Trophoblast cell (in vitro differentiated cells and primary cell): Measurements from ENCODE around the gene KIF17.
A peak's percentile ranks its signal among the peaks of the same experiment; 100 is the strongest.

Experiments used
- DNase-seq, 2 donors: peaks; one replicate each; pipeline ENCODE4 v3.0.0-alpha.2; 2016
- H2AFZ ChIP-seq: 2 replicates; pipeline ENCODE4 v1.6.1; 2013; ENCODE audit warnings: low read length, moderate library complexity, mild to moderate bottlenecking; ENCODE audit not compliant: insufficient read depth, poor library complexity
- H2AK5ac ChIP-seq: 2 replicates; pipeline ENCODE4 v1.6.1; 2013; ENCODE audit warnings: mild to moderate bottlenecking, low read length
- H2BK120ac ChIP-seq: 2 replicates; pipeline ENCODE4 v1.6.1; 2013; ENCODE audit warnings: low read length, mild to moderate bottlenecking, moderate library complexity; ENCODE audit not compliant: insufficient read depth, poor library complexity
- H2BK12ac ChIP-seq: 2 replicates; pipeline ENCODE4 v1.6.1; 2013; ENCODE audit warnings: mild to moderate bottlenecking, low read length, moderate library complexity
- H2BK5ac ChIP-seq: 2 replicates; pipeline ENCODE4 v1.6.1; 2013; ENCODE audit warnings: low read length, low read depth, moderate library complexity, mild to moderate bottlenecking; ENCODE audit not compliant: poor library complexity
- H3K14ac ChIP-seq: 2 replicates; pipeline ENCODE4 v1.6.1; 2013; ENCODE audit warnings: mild to moderate bottlenecking, low read length
- H3K18ac ChIP-seq: 2 replicates; pipeline ENCODE4 v1.6.1; 2013; ENCODE audit warnings: mild to moderate bottlenecking, low read length
- H3K23ac ChIP-seq: 2 replicates; pipeline ENCODE4 v1.6.1; 2013; ENCODE audit warnings: low read length
- H3K27ac ChIP-seq: 2 replicates; pipeline ENCODE4 v1.5.1; 2013; ENCODE audit warnings: low read depth, mild to moderate bottlenecking, inconsistent platforms, low read length, moderate library complexity
- H3K27me3 ChIP-seq: 2 replicates; pipeline ENCODE4 v1.6.1; 2013; ENCODE audit warnings: inconsistent platforms, mild to moderate bottlenecking, low read length, moderate library complexity; ENCODE audit not compliant: insufficient read depth
- H3K36me3 ChIP-seq, 2 experiments: 1 replicate in 1 of 2; 2 replicates in 1 of 2; pipeline ENCODE4 v1.6.1; 2013; ENCODE audit warnings: low read length in 2 of 2, mild to moderate bottlenecking in 2 of 2, moderate library complexity in 1 of 2; ENCODE audit not compliant: insufficient read depth in 2 of 2, control insufficient read depth in 1 of 2
- H3K4ac ChIP-seq: 2 replicates; pipeline ENCODE4 v1.6.1; 2013; ENCODE audit warnings: low read depth, mild to moderate bottlenecking, low read length, moderate library complexity
- H3K4me1 ChIP-seq, 2 experiments: 1 replicate in 1 of 2; 2 replicates in 1 of 2; pipeline ENCODE4 v1.6.1; 2013; ENCODE audit warnings: low read length in 2 of 2, mild to moderate bottlenecking in 2 of 2, moderate library complexity in 1 of 2; ENCODE audit not compliant: insufficient read depth in 2 of 2, control insufficient read depth in 1 of 2
- H3K4me2 ChIP-seq: 2 replicates; pipeline ENCODE4 v1.6.1; 2013; ENCODE audit warnings: inconsistent platforms, mild to moderate bottlenecking, low read length, moderate library complexity
- H3K4me3 ChIP-seq: 2 replicates; pipeline ENCODE4 v1.5.1; 2013; ENCODE audit warnings: mild to moderate bottlenecking, low read depth, low read length, inconsistent platforms
- H3K79me1 ChIP-seq: one replicate; pipeline ENCODE4 v1.6.1; 2013; ENCODE audit warnings: low read length
- H3K79me2 ChIP-seq: 2 replicates; pipeline ENCODE4 v1.6.1; 2013; ENCODE audit warnings: low read length, mild to moderate bottlenecking; ENCODE audit not compliant: control insufficient read depth, insufficient read depth, poor library complexity
- H3K9ac ChIP-seq: 2 replicates; pipeline ENCODE4 v1.6.1; 2013; ENCODE audit warnings: mild to moderate bottlenecking, low read length
- H3K9me3 ChIP-seq: 2 replicates; pipeline ENCODE4 v1.6.1; 2013; ENCODE audit warnings: low read depth, mild to moderate bottlenecking, control low read depth, inconsistent platforms, low read length; ENCODE audit not compliant: insufficient read depth
- H4K12ac ChIP-seq: 2 replicates; pipeline ENCODE4 v1.6.1; 2013; ENCODE audit warnings: low read depth, mild to moderate bottlenecking, low read length, moderate library complexity
- H4K8ac ChIP-seq: 2 replicates; pipeline ENCODE4 v1.6.1; 2013; ENCODE audit warnings: low read depth, mild to moderate bottlenecking, low read length, moderate library complexity
- H4K91ac ChIP-seq: one replicate; pipeline ENCODE4 v1.6.1; 2013; ENCODE audit warnings: low read depth, mild to moderate bottlenecking, low read length, moderate library complexity
- WGBS: extraction: QIAGEN DNeasy Blood & Tissue Kit; methylation state at CpG from one replicate; pipeline ENCODE4 v1.1.7; 2013; ENCODE audit warnings: missing lambda C conversion rate; ENCODE audit not compliant: insufficient read length, insufficient coverage; ENCODE audit errors: extremely low coverage; 5-methylcytosine and 5-hydroxymethylcytosine counted together

KIF17 gene

GRCh38 chr1:20699558-20699957, 18.2 kb downstream of the KIF17 start:
- Histone ChIP-seq H3K9ac (no peak overlapping the region), H2BK120ac (no peak overlapping the region), H3K23ac (no peak overlapping the region), H3K27me3 (no peaks in the 10 kb centered on the region), H3K14ac (no peak overlapping the region), H3K4me1 (peaks cover 24 to 27% of the 10 kb centered on the region in 2 experiments), H2AK5ac (no peak overlapping the region), H3K36me3 (no peaks in the 10 kb centered on the region), H4K91ac (no peak overlapping the region), H3K27ac (no peak overlapping the region), H3K4ac (no peak overlapping the region), H2AFZ (no peak overlapping the region), H3K79me2 (no peaks in the 10 kb centered on the region), H3K4me2 (no peak overlapping the region), H3K79me1 (peaks cover 13% of the 10 kb centered on the region), H3K4me3 (no peak overlapping the region), H3K9me3 (no peaks in the 10 kb centered on the region), H2BK5ac (no peak overlapping the region), H4K8ac (no peak overlapping the region), H4K12ac (no peak overlapping the region), H2BK12ac (no peak overlapping the region), H3K18ac (no peak overlapping the region)
- no CpG with 5 or more reads among the region's 9 CpGs for WGBS
- DNase-seq, result peak; percentile 10 to 49

- no peaks in the 10 kb centered on the region for H3K27me3 ChIP-seq
- no peak overlapping the region for H3K23ac ChIP-seq
- H3K4ac ChIP-seq, result no peak overlapping the region
- H3K18ac ChIP-seq, result peak overlapping the region; percentile 0
- H3K27ac ChIP-seq, result peak overlapping the region; percentile 28
- peak in 1 of 2 donors; percentile 51 for DNase-seq
- peak overlapping the region; percentile 4 for H3K4me2 ChIP-seq
- H3K9me3 ChIP-seq, result no peaks in the 10 kb centered on the region
- H3K9ac ChIP-seq, result no peak overlapping the region
- no peak overlapping the region for H4K8ac ChIP-seq
- no CpG with 5 or more reads among the region's 18 CpGs for WGBS
- peak overlapping the region; percentile 42 for H2BK12ac ChIP-seq
- peak overlapping the region; percentile 21 for H2BK120ac ChIP-seq
- no peak overlapping the region for H2AFZ ChIP-seq
- H3K79me2 ChIP-seq, result no peaks in the 10 kb centered on the region
- peaks cover 13% of the 10 kb centered on the region for H3K79me1 ChIP-seq
- peak overlapping the region; percentile 44 for H4K91ac ChIP-seq
- H4K12ac ChIP-seq, result no peak overlapping the region
- peak overlapping the region; percentile 4 for H3K14ac ChIP-seq
- H2BK5ac ChIP-seq, result no peak overlapping the region
- no peaks in the 10 kb centered on the region for H3K36me3 ChIP-seq
- no peak overlapping the region for H3K4me3 ChIP-seq
- peaks cover 24 to 27% of the 10 kb centered on the region in 2 experiments for H3K4me1 ChIP-seq
- no peak overlapping the region for H2AK5ac ChIP-seq
Observed at GRCh38 chr1:20698195-20698910, 19.5 kb downstream of the KIF17 start.

DNA sequence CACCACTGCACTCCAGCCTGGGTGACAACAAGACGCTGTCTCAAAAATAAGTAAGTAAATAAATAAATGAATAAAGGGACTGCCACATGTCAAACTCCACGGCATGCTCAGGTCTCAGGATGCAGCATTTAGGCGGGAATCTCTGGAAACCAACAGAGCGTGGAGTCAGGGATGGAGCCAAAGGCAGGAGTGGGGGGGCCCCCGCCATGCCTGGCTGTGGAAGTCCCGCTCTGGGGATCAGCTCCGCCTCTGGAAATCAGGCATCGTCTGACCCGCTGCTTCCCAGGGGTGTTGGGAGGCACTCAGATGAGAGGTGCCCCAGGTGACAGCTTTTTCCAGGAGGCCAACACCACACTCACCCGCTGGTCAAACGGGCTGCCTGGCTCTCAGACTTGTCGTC, 20.2 kb downstream of the KIF17 start:
- Histone ChIP-seq H3K4me1 (peaks cover 24 to 27% of the 10 kb centered on the region in 2 experiments), H3K4me3 (no peak overlapping the region), H3K79me1 (peaks cover 13% of the 10 kb centered on the region), H3K27me3 (no peaks in the 10 kb centered on the region), H2BK5ac (no peak overlapping the region), H4K8ac (no peak overlapping the region), H3K79me2 (no peaks in the 10 kb centered on the region), H2BK12ac (peak overlapping the region; percentile 53), H3K4me2 (no peak overlapping the region), H3K14ac (peak overlapping the region; percentile 4), H3K9ac (no peak overlapping the region), H3K4ac (no peak overlapping the region), H3K9me3 (no peaks in the 10 kb centered on the region), H3K27ac (no peak overlapping the region), H3K23ac (no peak overlapping the region), H2AK5ac (peak overlapping the region; percentile 26), H3K18ac (no peak overlapping the region), H4K12ac (no peak overlapping the region), H4K91ac (peak overlapping the region; percentile 33), H2AFZ (no peak overlapping the region), H2BK120ac (peak overlapping the region; percentile 28), H3K36me3 (no peaks in the 10 kb centered on the region)
- WGBS, result no CpG with 5 or more reads among the region's 12 CpGs
- DNase-seq, result no peak

DNA sequence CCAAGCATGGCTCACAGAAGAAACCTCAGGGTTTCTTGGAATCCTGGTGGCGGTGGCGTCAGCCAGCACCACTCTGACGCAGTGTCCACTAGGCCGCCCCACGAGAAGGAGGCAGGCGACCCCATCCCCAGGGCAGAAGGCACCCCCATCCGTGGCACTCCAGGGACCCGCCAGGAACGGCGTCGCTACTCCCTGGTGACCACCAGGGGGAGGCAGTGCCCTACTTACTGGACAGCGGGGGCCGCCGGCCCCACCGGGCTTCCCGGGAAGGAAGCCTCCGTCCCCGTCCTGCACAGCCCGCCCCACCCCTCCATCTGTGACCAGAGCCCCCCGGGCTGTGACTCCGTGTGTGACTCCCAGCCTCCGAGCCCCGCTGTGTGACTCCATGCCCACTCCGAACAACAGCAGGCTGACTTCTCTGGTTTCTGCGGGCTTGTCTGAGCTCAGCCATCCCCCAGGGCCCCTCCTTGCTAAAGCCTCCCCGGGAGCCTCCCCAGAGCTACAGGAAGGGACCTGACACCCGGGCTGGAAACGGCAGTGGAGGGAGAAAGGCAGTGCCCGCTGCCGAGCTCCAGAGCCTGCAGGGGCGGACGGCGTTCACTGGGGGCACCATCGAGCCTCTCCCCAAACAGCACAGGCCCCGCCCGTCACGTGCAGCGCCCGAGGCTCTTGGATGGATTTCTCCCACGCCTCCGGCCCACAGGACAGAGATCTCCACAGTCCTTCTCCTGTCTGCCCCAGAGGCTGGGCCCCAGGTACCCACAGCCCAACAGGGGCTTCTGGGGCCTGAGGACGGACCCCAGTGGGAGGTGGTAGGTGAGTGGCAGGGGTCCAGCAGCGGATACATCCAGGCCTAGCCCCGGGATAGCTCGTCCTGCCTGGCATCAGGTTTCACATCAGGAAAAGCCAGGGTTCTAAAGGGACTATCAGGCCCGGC, 21.1 kb downstream of the KIF17 start:
- no peaks in the 10 kb centered on the region for H3K9me3 ChIP-seq
- peak overlapping the region; percentile 56 for H4K12ac ChIP-seq
- H3K36me3 ChIP-seq, result no peaks in the 10 kb centered on the region
- WGBS, result no CpG with 5 or more reads among the region's 46 CpGs
- peak overlapping the region; percentile 44 for H3K14ac ChIP-seq
- H2AFZ ChIP-seq, result peak overlapping the region; percentile 61
- H2BK5ac ChIP-seq, result peak overlapping the region; percentile 62
- peak overlapping the region; percentile 71 for H4K8ac ChIP-seq
- no peak overlapping the region for H3K23ac ChIP-seq
- H3K4me2 ChIP-seq, result peak overlapping the region; percentile 63
- H2AK5ac ChIP-seq, result no peak overlapping the region
- H4K91ac ChIP-seq, result peak overlapping the region; percentile 56
- H3K4ac ChIP-seq, result peak overlapping the region; percentile 31
- H3K27ac ChIP-seq, result peak overlapping the region; percentile 71
- H2BK120ac ChIP-seq, result peak overlapping the region; percentile 81
- peak overlapping the region; percentile 0 for H3K9ac ChIP-seq
- H3K27me3 ChIP-seq, result no peaks in the 10 kb centered on the region
- H3K79me1 ChIP-seq, result peaks cover 13% of the 10 kb centered on the region
- peak overlapping the region; percentile 42 for H3K18ac ChIP-seq
- H3K79me2 ChIP-seq, result no peaks in the 10 kb centered on the region
- peak overlapping the region; percentile 54 for H3K4me3 ChIP-seq
- H2BK12ac ChIP-seq, result peak overlapping the region; percentile 82
- peak; percentile 75 to 85 for DNase-seq
- H3K4me1 ChIP-seq, result peaks cover 24 to 27% of the 10 kb centered on the region in 2 experiments
